Bronchial epithelial cell (primary cell): Measurements from ENCODE around the gene RBBP6. TPM values are rescaled to one million over a fixed set of nuclear protein-coding genes. Genes with fewer than 3 reads are reported as not detected.

Experiments
- DNase-seq: peaks from one replicate; pipeline ENCODE4 v3.0.0-alpha.2; 2010; ENCODE audit warnings: low read depth
- FAIRE-seq: peaks from 2 replicates; lab custom pipeline; 2011; peaks lifted over from hg19 to GRCh38; lab: Jason Lieb, UNC
- H3K27me3 ChIP-seq: 2 replicates; pipeline ENCODE4 v1.5.1; 2011; ENCODE audit warnings: low read length; ENCODE audit not compliant: control insufficient read depth, insufficient read depth
- H3K36me3 ChIP-seq: 2 replicates; pipeline ENCODE4 v1.5.1; 2011; ENCODE audit warnings: low read length; ENCODE audit not compliant: control insufficient read depth, insufficient read depth
- H3K4me3 ChIP-seq: 2 replicates; pipeline ENCODE4 v1.5.1; 2011; ENCODE audit warnings: mild to moderate bottlenecking, low read depth, low read length, control low read depth
- CTCF ChIP-seq: IDR thresholded peaks from 2 replicates; pipeline ENCODE4 v1.5.1; 2011; ENCODE audit warnings: mild to moderate bottlenecking, moderate library complexity, low read length, control low read depth, inconsistent platforms; ENCODE audit not compliant: insufficient read depth, severe bottlenecking
- total RNA-seq: library from RNA; depleted of rRNA; stranded (reverse); fragments of >200 nt; gene quantifications from 2 replicates; pipeline ENCODE4 v1.2.1, GENCODE V29; 2014

The RBBP6 gene
- total RNA-seq, 1 donor from 2014 or later = 11.1 TPM

- TF ChIP-seq CTCF = no peak
- Histone ChIP-seq H3K27me3 (no peaks in the 10 kb centered on the region), H3K36me3 (no peaks in the 10 kb centered on the region), H3K4me3 (peak overlapping the region; percentile 96)
- DNase-seq (peak; percentile 28), FAIRE-seq (no peak)
Observed at GRCh38 chr16:24540602-24541210, 1.3 kb downstream of the RBBP6 start.

DNA sequence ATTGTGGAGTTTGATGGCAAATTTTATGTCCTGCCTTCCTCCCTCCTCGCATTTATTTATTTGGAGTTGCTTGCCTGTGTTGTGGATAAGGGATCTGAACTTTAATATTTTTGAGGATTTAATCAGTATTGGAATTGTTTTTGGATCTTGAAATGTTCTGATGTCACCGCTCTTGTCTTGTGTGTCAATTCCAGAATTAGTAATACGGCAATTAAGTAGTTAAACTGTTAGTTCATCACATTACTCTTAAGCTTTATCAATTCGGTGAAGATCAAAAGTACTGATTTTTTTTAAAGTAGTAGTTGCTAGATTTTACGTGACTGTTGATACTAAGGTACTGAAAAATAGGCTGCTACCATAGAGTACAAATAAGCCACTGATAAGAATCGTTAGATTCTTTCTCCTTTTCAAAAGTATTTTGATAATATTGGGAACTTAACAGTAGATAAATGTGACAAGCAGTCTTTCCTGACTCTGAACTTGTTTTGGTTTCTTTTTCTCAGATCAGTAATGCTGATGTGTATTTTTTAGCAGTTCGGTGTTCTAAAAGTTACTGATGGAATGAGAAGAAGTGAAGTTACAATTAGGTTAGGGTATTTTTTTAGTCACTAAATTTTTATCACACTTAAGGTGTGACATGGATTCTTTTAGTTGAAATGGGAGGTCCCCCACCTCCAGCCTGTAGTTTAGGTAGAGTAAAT lies 2.0 kb downstream of the RBBP6 start:
- FAIRE-seq = no peak
- H3K27me3 ChIP-seq = no peaks in the 10 kb centered on the region
- H3K4me3 ChIP-seq = peak overlapping the region; percentile 96
- TF ChIP-seq CTCF = no peak
- DNase-seq = no peak
- H3K36me3 ChIP-seq = no peaks in the 10 kb centered on the region

- DNase-seq = no peak
- no peak for FAIRE-seq
- no peak for TF ChIP-seq CTCF
- no peaks in the 10 kb centered on the region for H3K27me3 ChIP-seq
- H3K36me3 ChIP-seq = peaks cover 3% of the 10 kb centered on the region
- H3K4me3 ChIP-seq = no peak overlapping the region
Observed at GRCh38 chr16:24543949-24544348, 4.6 kb downstream of the RBBP6 start.

DNA sequence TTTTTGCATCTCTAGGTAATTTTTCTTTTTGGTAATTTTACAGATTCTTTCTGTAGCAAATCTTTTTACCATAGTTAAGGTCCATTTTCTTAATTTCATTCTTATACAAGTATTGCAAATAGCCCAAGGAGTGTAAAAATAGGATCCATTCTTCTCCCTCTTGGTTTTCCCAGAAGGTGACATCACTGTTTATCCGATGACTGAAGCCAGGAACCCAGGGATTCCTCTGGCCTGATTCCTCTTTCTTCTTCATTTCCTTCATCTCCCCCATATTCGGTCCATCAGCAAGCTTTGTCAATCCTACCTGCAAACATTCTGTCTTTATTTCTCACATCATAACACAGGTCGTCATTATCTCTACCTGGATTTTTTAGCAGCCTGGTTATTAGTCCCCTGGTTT lies 5.3 kb downstream of the RBBP6 start:
- Histone ChIP-seq H3K4me3 (no peak overlapping the region), H3K36me3 (peaks cover 3% of the 10 kb centered on the region), H3K27me3 (no peaks in the 10 kb centered on the region)

GRCh38 chr16:24550295-24550694 lies 10.9 kb downstream of the RBBP6 start:
- TF ChIP-seq CTCF = no peak
- no peak overlapping the region for H3K4me3 ChIP-seq
- peaks cover 4% of the 10 kb centered on the region for H3K36me3 ChIP-seq
- no peak for DNase-seq
- no peak for FAIRE-seq
- no peaks in the 10 kb centered on the region for H3K27me3 ChIP-seq

More for the DNA sequence above, 5.3 kb downstream of the RBBP6 start:
- FAIRE-seq (no peak), DNase-seq (no peak)
- no peak for TF ChIP-seq CTCF
